Pancreas (tissue), 10 donors: ENCODE results near the gene CD79B. TPM values are rescaled to one million over a fixed set of nuclear protein-coding genes. Genes with fewer than 3 reads are reported as not detected.

Experiments used
- ATAC-seq, 4 donors: fragments of 200-7000 bp; cut with Tn5 transposase; one replicate each; pipeline versions ENCODE4 v1.8.0 to v1.9.1; 2020; ENCODE audit warnings: mild to moderate bottlenecking in 4 of 4, moderate library complexity in 4 of 4
- DNase-seq, 6 donors: peaks; one replicate each; pipeline ENCODE4 v3.0.0-alpha.2; 2020
- FAIRE-seq: peaks from 2 replicates; lab custom pipeline; 2012; peaks lifted over from hg19 to GRCh38; lab: Jason Lieb, UNC
- H3K27ac ChIP-seq, 4 donors: fragments of 200-600 bp; sonication (generic); 1 replicate in 3 of 4; 2 replicates in 1 of 4; pipeline versions ENCODE4 v1.5.0 to v1.8.0; 2020
- H3K27me3 ChIP-seq, 4 donors: fragments of 200-600 bp; one replicate each; pipeline ENCODE4 v1.8.0; 2021
- H3K36me3 ChIP-seq, 3 donors: fragments of 200-600 bp; sonication (generic) in 1 of 3; one replicate each; pipeline versions ENCODE4 v1.5.0 to v1.8.0; 2020 to 2021
- H3K4me1 ChIP-seq, 3 donors: fragments of 200-600 bp; one replicate each; pipeline ENCODE4 v1.8.0; 2021
- H3K4me3 ChIP-seq, 4 donors: fragments of 200-600 bp; sonication (generic) in 2 of 4; one replicate each; pipeline versions ENCODE4 v1.5.0 to v1.8.0; 2020 to 2021
- H3K9me3 ChIP-seq, 4 donors: fragments of 200-600 bp; one replicate each; pipeline ENCODE4 v1.8.0; 2021
- CTCF ChIP-seq, 4 donors: fragments of 200-600 bp; sonication (generic) in 3 of 4; IDR thresholded peaks; one replicate each; pipeline versions ENCODE4 v1.5.0 to v1.8.0; 2021; ENCODE audit warnings: antibody characterized with exemption in 4 of 4
- WGBS, 2 donors: extraction: QIAGEN DNeasy Blood & Tissue Kit; methylation state at CpG; one replicate each; pipeline ENCODE4 v1.1.7; 2013; 5-methylcytosine and 5-hydroxymethylcytosine counted together
- intact Hi-C, 3 donors: fragments of 100-400 bp; cut with DNase I; formaldehyde crosslinking; loops; one replicate each; pipeline versions ENCODE4 v1.11.1 to v1.14.2; 2022
- polyA plus RNA-seq, 2 donors: library from polyadenylated mRNA; stranded (reverse); fragments of 200-250 nt; gene quantifications; one replicate each; pipeline ENCODE4 v1.2.3, GENCODE V29; 2013
- total RNA-seq, 6 donors: library from RNA; stranded (reverse); fragmentation: NEBNext Ultra II Directional in 4 of 6; extraction: Animal tissue kit (Norgen Biotek cat#: 25700) in 4 of 6; gene quantifications; one replicate each; pipeline versions ENCODE4 v1.2.1 to v1.2.4, GENCODE V29; 2021 to 2023
- donor health status: healthy with polysubstance abuse.
- donor health status: DM: no; HTN: no; CAD: no; lungs with moderate emphysema.
- donor health status: DM: no; HTN: no; CAD: no.
- donor health status: control.
- donor health status: control.
- donor health status: Bipolar disorder and iron deficiency.
- donor health status: DM: yes; HTN: yes; CAD: no.
- donor health status: DM: no; HTN: no; CAD: no.
- donor health status: DM: no; HTN: no; CAD: no.
- donor health status: DM: yes; HTN: yes; CAD: no.

CD79B gene
- total and polyA plus RNA-seq, 8 donors: 0.20 to 1.2 (median 0.80) TPM

DNA sequence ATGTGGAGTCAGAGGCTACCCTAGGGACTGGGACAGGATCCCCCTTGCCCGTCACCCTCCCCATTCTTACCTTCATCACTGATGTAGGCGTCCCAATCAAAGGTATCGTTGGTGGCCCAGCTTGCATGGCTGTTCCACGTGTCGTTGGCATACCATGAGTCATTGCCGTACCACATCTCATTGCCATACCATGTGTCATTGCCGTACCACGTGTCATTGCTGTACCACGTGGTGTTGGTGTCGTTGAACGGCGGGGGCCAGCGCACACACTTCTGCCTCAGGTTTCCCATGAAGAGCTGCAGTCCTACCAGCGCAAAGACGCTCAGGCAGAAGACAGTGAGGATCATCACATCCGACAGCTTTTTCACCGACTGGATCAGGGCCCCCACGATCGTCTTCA is 35.8 kb upstream of the CD79B start:
- Histone ChIP-seq H3K9me3 (no peaks in the 10 kb centered on the region), H3K27ac (no peak overlapping the region), H3K4me1 (no peaks in the 10 kb centered on the region), H3K4me3 (no peak overlapping the region), H3K36me3 (no peaks in the 10 kb centered on the region), H3K27me3 (no peaks in the 10 kb centered on the region)
- 78 to 86% methylated on average over 19 of the region's 19 CpGs for WGBS, 2 donors
- no peak for TF ChIP-seq CTCF (IDR thresholded peaks at IDR 0.05)
- ATAC-seq: no peak
- FAIRE-seq: no peak
- DNase-seq: no peak
- intact Hi-C loops: no loop called here

DNA sequence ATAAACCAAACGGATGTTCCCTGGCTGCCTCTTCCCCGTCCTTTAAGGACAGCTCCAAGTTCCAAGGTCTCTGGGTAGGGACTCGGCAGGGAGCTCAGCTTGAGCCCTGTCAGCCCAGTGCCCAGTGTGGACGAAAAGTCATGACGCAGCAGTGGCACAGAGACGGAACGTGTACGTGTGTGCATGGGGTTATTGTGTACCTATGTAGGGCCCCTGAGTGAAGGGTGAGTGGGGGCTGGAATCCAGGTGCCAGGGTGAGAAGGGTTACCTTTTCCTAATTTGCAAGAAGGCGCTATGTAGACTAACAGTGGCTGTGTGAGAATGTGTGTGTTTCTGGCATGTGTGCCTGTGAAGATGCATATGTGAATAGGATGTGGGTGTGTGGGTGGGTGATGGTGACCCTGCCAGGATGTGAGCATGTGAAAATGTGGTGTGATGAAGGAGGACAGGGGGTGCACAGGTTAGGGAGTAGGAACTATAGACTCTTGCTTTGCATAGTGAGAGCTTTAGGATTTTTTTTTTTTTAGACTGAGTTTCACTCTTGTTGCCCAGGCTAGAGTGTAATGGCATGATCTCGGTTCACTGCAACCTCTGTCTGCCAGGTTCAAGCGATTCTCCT is 34.6 kb upstream of the CD79B start:
- no peaks in the 10 kb centered on the region for H3K36me3 ChIP-seq
- no peak for TF ChIP-seq CTCF (IDR thresholded peaks at IDR 0.05)
- WGBS, 2 donors: 68 to 72% methylated on average over 11 of the region's 11 CpGs
- DNase-seq (no peak), FAIRE-seq (no peak), ATAC-seq (no peak)
- no peak overlapping the region for H3K4me3 ChIP-seq
- H3K4me1 ChIP-seq: no peaks in the 10 kb centered on the region
- no peaks in the 10 kb centered on the region for H3K9me3 ChIP-seq
- H3K27me3 ChIP-seq: no peaks in the 10 kb centered on the region
- intact Hi-C loops: no loop called here
- no peak overlapping the region for H3K27ac ChIP-seq

DNA sequence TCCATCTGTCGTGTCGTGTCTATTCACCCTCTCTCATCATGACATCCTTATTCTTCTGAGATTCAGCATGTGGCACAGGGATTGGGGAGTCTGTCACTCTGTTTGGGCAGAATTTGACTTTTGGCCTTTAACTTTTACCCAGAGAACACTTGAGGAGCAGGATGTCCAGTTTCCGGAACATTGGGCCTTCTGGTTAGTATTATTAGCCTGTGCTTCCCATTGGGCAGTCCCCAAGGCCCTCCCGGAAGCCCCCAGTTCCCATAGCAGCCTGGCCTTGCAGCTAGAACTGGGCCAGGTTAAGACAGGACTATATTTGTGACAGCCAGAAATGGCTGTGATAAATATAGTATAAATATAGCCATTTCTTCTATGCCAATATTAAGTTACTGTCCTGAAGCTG is 31.0 kb upstream of the CD79B start:
- no peak for TF ChIP-seq CTCF (IDR thresholded peaks at IDR 0.05)
- intact Hi-C loops: no loop called here
- Histone ChIP-seq H3K4me1 (no peaks in the 10 kb centered on the region), H3K36me3 (no peaks in the 10 kb centered on the region), H3K27me3 (no peaks in the 10 kb centered on the region), H3K27ac (no peak overlapping the region), H3K4me3 (no peak overlapping the region), H3K9me3 (no peaks in the 10 kb centered on the region)
- FAIRE-seq (no peak), DNase-seq (no peak), ATAC-seq (no peak)
- 90% methylated on average over 4 of the region's 4 CpGs for WGBS, 2 donors

DNA sequence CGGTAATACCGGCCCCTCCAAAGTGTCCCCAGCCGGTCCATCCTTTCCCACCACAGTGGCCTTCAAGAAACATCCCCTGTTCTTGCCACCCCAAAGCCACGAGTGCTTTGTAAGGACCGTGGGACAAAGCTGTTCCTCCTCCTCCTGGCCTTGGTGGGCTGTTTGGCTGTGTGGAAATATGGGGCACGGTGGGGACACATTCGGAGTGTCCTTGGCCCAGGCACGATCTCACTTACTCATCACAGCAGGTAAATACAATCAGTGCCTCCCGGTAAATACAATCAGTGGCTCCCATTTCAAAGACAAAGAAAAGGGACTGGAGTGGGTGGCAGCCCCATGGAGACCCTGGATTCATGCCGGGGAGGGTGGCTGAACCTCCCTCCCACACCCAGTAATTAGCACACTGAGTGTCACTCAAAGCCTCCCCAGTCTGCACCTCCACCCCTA is 30.2 kb upstream of the CD79B start:
- no peaks in the 10 kb centered on the region for H3K36me3 ChIP-seq
- WGBS, 2 donors: 54 to 61% methylated on average over 10 of the region's 10 CpGs
- no peaks in the 10 kb centered on the region for H3K4me1 ChIP-seq
- no peaks in the 10 kb centered on the region for H3K9me3 ChIP-seq
- no peaks in the 10 kb centered on the region for H3K27me3 ChIP-seq
- DNase-seq: no peak
- ATAC-seq: no peak
- no peak for FAIRE-seq
- intact Hi-C loops: no loop called here
- H3K4me3 ChIP-seq: no peak overlapping the region
- TF ChIP-seq CTCF (IDR thresholded peaks at IDR 0.05): no peak
- no peak overlapping the region for H3K27ac ChIP-seq
